Mucosa of stomach (tissue), 1 donor: ENCODE results near the gene ARMC10.
"Not testable (repeated sequence)": the region's sequence is repeated elsewhere in the genome, so short reads cannot be mapped to it uniquely, and the experiment has no call there.

ENCODE experiments used
- H3K27me3 ChIP-seq: one replicate; pipeline ENCODE4 v1.7.0; 2013; ENCODE audit warnings: mild to moderate bottlenecking, low read length; ENCODE audit not compliant: control insufficient read depth, insufficient read depth
- H3K36me3 ChIP-seq: one replicate; pipeline ENCODE4 v1.7.0; 2013; ENCODE audit warnings: low read length; ENCODE audit not compliant: control insufficient read depth, insufficient read depth
- H3K4me1 ChIP-seq: one replicate; pipeline ENCODE4 v1.7.0; 2013; ENCODE audit warnings: mild to moderate bottlenecking, low read length; ENCODE audit not compliant: control insufficient read depth, insufficient read depth
- H3K4me3 ChIP-seq: one replicate; pipeline ENCODE4 v1.7.0; 2013; ENCODE audit warnings: low read length
- H3K9ac ChIP-seq: one replicate; pipeline ENCODE4 v1.7.0; 2013; ENCODE audit warnings: mild to moderate bottlenecking, low read length, moderate library complexity
- H3K9me3 ChIP-seq: one replicate; pipeline ENCODE4 v1.7.0; 2013; ENCODE audit warnings: mild to moderate bottlenecking, low read length, moderate library complexity; ENCODE audit not compliant: control insufficient read depth
- donor health status: Pancreatic carcinoma.

ARMC10 gene

GRCh38 chr7:103074519-103075336 lies at the start of gene ARMC10, which contains the start of gene FBXL13:
Gene ARMC10, plus strand, starts transcription at chr7:103075140. Its CDS starts 133 bp downstream, at chr7:103075273.
Gene FBXL13, minus strand, starts transcription at chr7:103074796.
- H3K36me3 ChIP-seq, result no peaks in the 10 kb centered on the region
- peak within 1 kb of the TSS; percentile 78 for H3K9ac ChIP-seq
- H3K27me3 ChIP-seq, result no peaks in the 10 kb centered on the region
- H3K4me3 ChIP-seq, result peak within 1 kb of the TSS; percentile 98
- H3K4me1 ChIP-seq, result peaks cover 12% of the 10 kb centered on the region
- no peaks in the 10 kb centered on the region for H3K9me3 ChIP-seq

GRCh38 chr7:103025341-103025740 lies 49.6 kb upstream of the ARMC10 start:
- no peaks in the 10 kb centered on the region for H3K4me1 ChIP-seq
- no peak overlapping the region for H3K4me3 ChIP-seq
- H3K27me3 ChIP-seq, result no peaks in the 10 kb centered on the region
- H3K9me3 ChIP-seq, result no peaks in the 10 kb centered on the region
- H3K36me3 ChIP-seq, result no peaks in the 10 kb centered on the region
- no peak overlapping the region for H3K9ac ChIP-seq

GRCh38 chr7:103031024-103031423 lies 43.9 kb upstream of the ARMC10 start:
- Histone ChIP-seq H3K27me3 (no peaks in the 10 kb centered on the region), H3K36me3 (no peaks in the 10 kb centered on the region), H3K9me3 (no peaks in the 10 kb centered on the region), H3K4me3 (no peak overlapping the region), H3K4me1 (no peaks in the 10 kb centered on the region), H3K9ac (no peak overlapping the region)

- no peaks in the 10 kb centered on the region for H3K9me3 ChIP-seq
- no peak overlapping the region for H3K4me3 ChIP-seq
- H3K27me3 ChIP-seq, result no peaks in the 10 kb centered on the region
- no peak overlapping the region for H3K9ac ChIP-seq
- H3K4me1 ChIP-seq, result no peaks in the 10 kb centered on the region
- H3K36me3 ChIP-seq, result no peaks in the 10 kb centered on the region
These were observed 43.2 kb upstream of the ARMC10 start for GRCh38 chr7:103031781-103032180.

- H3K4me3 ChIP-seq, H3K9ac ChIP-seq, H3K9me3 ChIP-seq, H3K36me3 ChIP-seq, H3K27me3 ChIP-seq: not testable (repeated sequence)
- H3K4me1 ChIP-seq, result peaks cover 14% of the 10 kb centered on the region
These were observed 40.6 kb upstream of the ARMC10 start for GRCh38 chr7:103034318-103034717.

- no peaks in the 10 kb centered on the region for H3K36me3 ChIP-seq
These were observed 37.5 kb upstream of the ARMC10 start for GRCh38 chr7:103037476-103037822.

GRCh38 chr7:103037823-103038739 lies 36.9 kb upstream of the ARMC10 start:
- H3K4me3 ChIP-seq, H3K36me3 ChIP-seq, H3K27me3 ChIP-seq, H3K9ac ChIP-seq, H3K9me3 ChIP-seq: not testable (repeated sequence)
- peaks cover 14% of the 10 kb centered on the region for H3K4me1 ChIP-seq

More at GRCh38 chr7:103037476-103037822, 37.5 kb upstream of the ARMC10 start:
- H3K9me3 ChIP-seq, result no peaks in the 10 kb centered on the region
- H3K4me3 ChIP-seq, result no peak overlapping the region
- no peak overlapping the region for H3K9ac ChIP-seq
- H3K27me3 ChIP-seq, result no peaks in the 10 kb centered on the region
- peaks cover 14% of the 10 kb centered on the region for H3K4me1 ChIP-seq

- not testable (repeated sequence) for H3K4me3 ChIP-seq, H3K9me3 ChIP-seq, H3K36me3 ChIP-seq, H3K27me3 ChIP-seq, H3K9ac ChIP-seq
- peaks cover 14% of the 10 kb centered on the region for H3K4me1 ChIP-seq
These were observed 33.1 kb upstream of the ARMC10 start for GRCh38 chr7:103041815-103042214.

- no peak overlapping the region for H3K4me3 ChIP-seq
- no peaks in the 10 kb centered on the region for H3K36me3 ChIP-seq
- H3K9ac ChIP-seq, result no peak overlapping the region
- no peaks in the 10 kb centered on the region for H3K27me3 ChIP-seq
- H3K9me3 ChIP-seq, result no peaks in the 10 kb centered on the region
- H3K4me1 ChIP-seq, result no peaks in the 10 kb centered on the region
These were observed 26.1 kb upstream of the ARMC10 start for GRCh38 chr7:103048833-103049232.

GRCh38 chr7:103051519-103051918 lies 23.4 kb upstream of the ARMC10 start:
- no peak overlapping the region for H3K9ac ChIP-seq
- H3K27me3 ChIP-seq, result no peaks in the 10 kb centered on the region
- no peaks in the 10 kb centered on the region for H3K36me3 ChIP-seq
- H3K9me3 ChIP-seq, result no peaks in the 10 kb centered on the region
- H3K4me3 ChIP-seq, result no peak overlapping the region
- no peaks in the 10 kb centered on the region for H3K4me1 ChIP-seq

GRCh38 chr7:103056006-103056405 lies 18.9 kb upstream of the ARMC10 start:
- not testable (repeated sequence) for H3K9me3 ChIP-seq, H3K36me3 ChIP-seq, H3K9ac ChIP-seq, H3K4me1 ChIP-seq, H3K4me3 ChIP-seq, H3K27me3 ChIP-seq

GRCh38 chr7:103058122-103058521 lies 16.8 kb upstream of the ARMC10 start:
- Histone ChIP-seq H3K9me3 (no peaks in the 10 kb centered on the region), H3K4me1 (no peaks in the 10 kb centered on the region), H3K4me3 (no peak overlapping the region), H3K36me3 (no peaks in the 10 kb centered on the region), H3K9ac (no peak overlapping the region), H3K27me3 (no peaks in the 10 kb centered on the region)
